Skeletal muscle satellite cell (primary cell): ENCODE measurements around the gene PAM.
A peak's percentile ranks its signal among the peaks of the same experiment; 100 is the strongest.
"Not testable (repeated sequence)": the region's sequence is repeated elsewhere in the genome, so short reads cannot be mapped to it uniquely, and the experiment has no call there.

Source experiments
- H3K27me3 ChIP-seq: 2 replicates; pipeline ENCODE4 v1.7.0; 2013; ENCODE audit warnings: low read length; ENCODE audit not compliant: control insufficient read depth, insufficient read depth
- H3K36me3 ChIP-seq: 2 replicates; pipeline ENCODE4 v1.7.0; 2013; ENCODE audit warnings: mild to moderate bottlenecking, control low read depth, low read length; ENCODE audit not compliant: insufficient read depth
- H3K4me1 ChIP-seq: 2 replicates; pipeline ENCODE4 v1.7.0; 2013; ENCODE audit warnings: low read length; ENCODE audit not compliant: control insufficient read depth, insufficient read depth
- H3K4me2 ChIP-seq: 2 replicates; pipeline ENCODE4 v1.7.0; 2013; ENCODE audit warnings: mild to moderate bottlenecking, low read length
- H3K4me3 ChIP-seq: 2 replicates; pipeline ENCODE4 v1.7.0; 2013; ENCODE audit warnings: low read length
- H3K9ac ChIP-seq: 2 replicates; pipeline ENCODE4 v1.7.0; 2013; ENCODE audit warnings: mild to moderate bottlenecking, low read depth, low read length, moderate library complexity
- H3K9me3 ChIP-seq: replicated peaks from 2 replicates; pipeline ENCODE4 v1.7.0; 2013; ENCODE audit warnings: mild to moderate bottlenecking, control low read depth, low read length

The PAM gene

DNA sequence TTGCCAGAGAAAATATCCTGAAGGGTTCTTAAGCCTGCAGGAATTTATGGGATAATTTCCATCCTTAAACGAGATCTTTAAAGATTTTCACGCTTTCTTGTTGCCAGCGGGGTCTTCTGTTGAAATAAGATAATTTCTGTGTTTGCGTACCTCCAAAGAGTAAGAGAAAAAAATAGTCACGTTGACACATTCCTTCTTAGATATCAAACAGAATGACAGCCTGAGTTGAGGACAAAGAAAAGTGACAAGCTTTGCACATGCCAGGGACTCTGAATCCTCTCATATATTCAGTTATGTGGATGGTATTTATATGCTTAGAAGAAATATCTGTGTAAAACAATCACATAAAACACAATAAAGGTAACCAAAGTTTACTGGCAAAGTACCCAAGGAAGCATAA is 21.6 kb upstream of the PAM start:
- Histone ChIP-seq H3K27me3 (no peaks in the 10 kb centered on the region), H3K36me3 (no peaks in the 10 kb centered on the region), H3K4me2 (no peak overlapping the region), H3K9me3 (no peaks in the 10 kb centered on the region), H3K9ac (no peak overlapping the region), H3K4me1 (no peaks in the 10 kb centered on the region), H3K4me3 (no peak overlapping the region)

DNA sequence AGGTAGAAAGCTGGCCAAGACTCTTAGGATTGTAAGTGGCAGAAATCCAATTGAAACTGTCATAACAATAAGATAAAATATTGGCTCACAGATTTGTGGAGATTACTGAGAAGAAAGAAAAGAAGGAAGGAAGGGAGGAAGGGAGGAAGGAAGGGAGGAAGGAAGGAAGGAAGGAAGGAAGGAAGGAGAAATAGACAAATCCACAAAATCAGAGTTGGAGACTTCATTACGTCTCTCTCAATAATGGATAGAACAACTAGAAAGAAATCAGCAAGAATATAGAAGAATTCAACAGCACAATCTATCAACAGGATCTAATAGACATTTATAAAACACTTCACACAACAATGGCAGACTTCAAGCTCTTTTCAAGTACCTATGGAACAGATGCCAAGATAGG is 17.9 kb upstream of the PAM start:
- no peaks in the 10 kb centered on the region for H3K27me3 ChIP-seq
- no peaks in the 10 kb centered on the region for H3K4me1 ChIP-seq
- no peaks in the 10 kb centered on the region for H3K36me3 ChIP-seq
- H3K9ac ChIP-seq = no peak overlapping the region
- H3K9me3 ChIP-seq = no peaks in the 10 kb centered on the region
- H3K4me2 ChIP-seq = no peak overlapping the region
- H3K4me3 ChIP-seq = no peak overlapping the region

DNA sequence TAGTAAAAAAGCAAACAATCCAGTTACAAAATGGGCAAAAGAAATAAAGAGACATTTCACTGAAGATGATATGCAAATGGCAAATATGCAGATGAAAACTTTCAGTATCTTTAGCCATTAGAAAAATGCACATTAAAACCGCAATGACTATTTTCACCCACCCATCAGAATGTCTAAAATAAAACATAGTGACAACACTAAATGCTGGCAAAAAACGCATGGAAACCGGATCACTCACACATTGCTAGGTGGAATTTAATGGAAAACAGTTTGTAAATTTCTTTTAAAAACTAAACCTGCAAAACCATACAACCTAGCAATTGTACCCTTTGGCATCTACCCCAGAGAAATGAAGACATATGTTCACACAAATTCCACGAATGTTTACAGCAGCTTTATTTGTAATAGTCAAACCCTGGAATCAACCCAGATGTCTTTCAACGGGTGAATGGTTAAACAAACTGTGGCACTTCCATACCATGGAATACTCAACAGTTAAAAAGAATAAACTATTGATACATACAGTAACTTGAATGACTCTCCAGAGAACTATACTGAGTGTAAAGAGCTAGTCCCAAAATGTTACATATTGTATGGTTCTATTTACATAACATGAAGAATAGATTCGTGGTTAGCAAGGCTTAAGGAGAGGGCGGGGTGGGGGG is 17.2 kb upstream of the PAM start:
- no peaks in the 10 kb centered on the region for H3K9me3 ChIP-seq
- no peak overlapping the region for H3K4me3 ChIP-seq
- no peaks in the 10 kb centered on the region for H3K27me3 ChIP-seq
- no peak overlapping the region for H3K9ac ChIP-seq
- H3K4me1 ChIP-seq = no peaks in the 10 kb centered on the region
- no peaks in the 10 kb centered on the region for H3K36me3 ChIP-seq
- no peak overlapping the region for H3K4me2 ChIP-seq

GRCh38 chr5:102740515-102740914 is 14.6 kb upstream of the PAM start:
- no peak overlapping the region for H3K4me3 ChIP-seq
- no peaks in the 10 kb centered on the region for H3K27me3 ChIP-seq
- no peaks in the 10 kb centered on the region for H3K36me3 ChIP-seq
- H3K4me2 ChIP-seq = no peak overlapping the region
- H3K9me3 ChIP-seq = no peaks in the 10 kb centered on the region
- H3K4me1 ChIP-seq = no peaks in the 10 kb centered on the region
- no peak overlapping the region for H3K9ac ChIP-seq

DNA sequence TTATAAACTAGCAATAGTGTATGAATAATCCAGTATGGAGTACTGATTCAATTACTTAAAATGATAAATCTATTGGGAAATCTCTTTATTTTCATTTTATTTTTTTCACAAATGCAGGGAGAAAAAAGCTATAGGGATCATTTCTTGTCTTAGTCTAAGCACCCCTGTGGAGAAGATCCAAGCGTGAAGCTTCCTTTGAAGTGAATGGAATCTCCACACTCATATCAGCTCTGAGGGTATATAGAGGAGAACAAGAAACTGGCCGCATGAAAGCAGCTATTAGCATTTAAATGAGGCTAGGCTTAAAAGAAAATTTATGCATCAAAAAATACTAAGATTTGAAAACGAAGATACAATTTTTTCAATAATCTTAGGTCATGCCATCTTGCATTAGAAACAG is 12.9 kb upstream of the PAM start:
- Histone ChIP-seq H3K4me2 (no peak overlapping the region), H3K36me3 (no peaks in the 10 kb centered on the region), H3K4me3 (no peak overlapping the region), H3K4me1 (no peaks in the 10 kb centered on the region), H3K9me3 (no peaks in the 10 kb centered on the region), H3K27me3 (no peaks in the 10 kb centered on the region), H3K9ac (no peak overlapping the region)

GRCh38 chr5:102743900-102744299 is 11.2 kb upstream of the PAM start:
- no peaks in the 10 kb centered on the region for H3K4me1 ChIP-seq
- H3K36me3 ChIP-seq = no peaks in the 10 kb centered on the region
- H3K9ac ChIP-seq = no peak overlapping the region
- H3K9me3 ChIP-seq = no peaks in the 10 kb centered on the region
- H3K4me3 ChIP-seq = no peak overlapping the region
- no peaks in the 10 kb centered on the region for H3K27me3 ChIP-seq
- H3K4me2 ChIP-seq = no peak overlapping the region

DNA sequence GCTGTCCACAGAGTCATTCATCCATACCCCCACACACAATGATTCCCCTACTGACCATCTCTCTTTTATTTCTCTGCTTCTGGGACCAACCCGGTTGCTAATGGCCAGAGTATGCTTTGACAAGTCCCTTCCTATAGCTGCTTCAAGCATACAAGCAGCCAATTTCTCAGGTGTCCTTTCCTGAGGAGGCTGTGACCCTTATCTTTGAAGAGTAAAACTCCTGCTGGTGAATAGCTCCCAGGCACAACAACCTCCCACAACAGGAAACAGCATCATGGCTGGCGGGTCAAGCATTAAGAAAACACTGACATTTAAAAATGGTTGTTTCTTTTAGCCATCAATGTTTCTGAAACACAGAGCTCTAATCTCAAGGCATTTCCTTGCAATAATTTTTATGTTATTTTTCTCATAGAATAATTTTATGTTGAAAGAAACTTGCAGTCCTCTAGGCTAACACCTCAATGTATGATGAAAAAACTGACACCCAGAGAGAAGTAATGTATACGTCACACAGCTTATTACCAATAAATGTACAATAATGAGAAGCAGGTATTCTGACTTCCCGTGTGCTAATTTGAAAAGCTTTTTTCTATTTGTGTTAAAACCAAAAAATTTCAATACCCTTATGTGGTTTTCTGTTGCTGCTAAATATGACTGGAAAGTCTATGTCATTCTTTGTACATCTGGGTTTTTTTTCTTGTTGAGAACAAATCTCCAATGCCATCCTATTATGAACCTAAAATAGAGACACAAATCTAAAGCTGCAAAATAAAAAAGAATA is 7.5 kb upstream of the PAM start:
- Histone ChIP-seq H3K4me3 (no peak overlapping the region), H3K9ac (no peak overlapping the region), H3K4me2 (no peak overlapping the region), H3K9me3 (no peaks in the 10 kb centered on the region), H3K27me3 (no peaks in the 10 kb centered on the region), H3K36me3 (no peaks in the 10 kb centered on the region), H3K4me1 (no peaks in the 10 kb centered on the region)

DNA sequence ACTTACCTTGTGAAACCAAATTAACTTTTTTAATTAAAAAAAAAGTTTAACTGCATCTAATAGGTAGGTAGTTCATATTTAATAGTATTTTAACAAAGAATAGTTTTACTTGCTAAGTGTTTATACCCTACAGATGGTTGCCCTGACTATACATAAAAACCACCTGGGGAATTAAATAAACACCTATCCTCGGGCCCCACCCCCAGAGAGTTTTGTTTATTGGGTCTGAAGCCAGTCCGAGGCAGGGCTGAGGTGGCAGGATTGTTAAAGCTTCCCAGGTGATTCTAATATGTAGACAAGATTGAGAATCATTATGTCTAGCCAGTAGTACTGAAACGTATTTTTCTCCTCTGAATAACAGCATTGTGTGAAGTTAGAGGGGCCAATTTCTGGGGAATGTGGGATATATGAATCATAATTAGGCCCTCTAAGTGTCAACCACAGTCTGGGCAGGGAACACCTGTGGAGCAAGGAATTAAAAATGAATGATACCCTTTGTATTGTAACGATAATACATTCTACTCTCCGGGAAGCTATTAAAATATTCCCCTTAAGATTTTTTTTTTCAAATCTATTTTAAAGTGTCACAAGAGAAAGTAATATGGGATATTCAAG is 5.6 kb upstream of the PAM start:
- Histone ChIP-seq H3K4me2 (no peak overlapping the region), H3K27me3 (no peaks in the 10 kb centered on the region), H3K36me3 (no peaks in the 10 kb centered on the region), H3K4me3 (no peak overlapping the region), H3K9ac (no peak overlapping the region), H3K9me3 (no peaks in the 10 kb centered on the region), H3K4me1 (peaks cover 4% of the 10 kb centered on the region)

DNA sequence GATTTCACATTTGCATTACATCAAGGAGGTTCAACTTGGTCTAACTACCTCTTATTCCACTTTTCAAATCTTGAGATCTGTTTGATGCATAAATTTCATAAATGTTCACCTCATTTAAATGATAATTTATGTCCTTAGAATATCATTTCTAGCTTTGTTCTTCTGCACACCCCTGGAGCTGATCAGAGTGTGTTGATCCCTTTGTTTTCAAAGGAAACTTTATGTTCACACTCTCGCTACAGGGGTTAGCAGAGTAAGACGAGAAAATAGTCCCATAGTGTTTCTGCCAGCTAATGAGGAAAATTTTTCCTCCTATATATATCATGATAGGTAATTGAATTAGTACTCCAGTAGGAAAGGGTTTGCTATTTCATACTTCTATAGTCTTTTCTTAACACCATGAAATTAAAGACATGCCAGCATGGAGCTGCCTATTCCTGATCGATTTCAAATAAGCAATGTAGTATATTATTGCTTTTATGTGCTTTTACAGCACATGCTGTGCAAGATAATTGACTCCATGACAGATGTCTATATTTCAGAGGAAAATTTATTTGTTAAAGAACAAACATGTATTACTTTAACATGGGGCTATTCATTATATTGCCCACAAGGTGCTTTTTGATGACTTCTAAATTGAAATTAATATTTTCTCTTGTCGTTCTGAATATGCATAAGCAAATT is 4.8 kb upstream of the PAM start:
- Histone ChIP-seq H3K27me3 (no peaks in the 10 kb centered on the region), H3K4me3 (no peak overlapping the region), H3K36me3 (no peaks in the 10 kb centered on the region), H3K4me2 (no peak overlapping the region), H3K9me3 (no peaks in the 10 kb centered on the region), H3K9ac (no peak overlapping the region), H3K4me1 (peaks cover 6% of the 10 kb centered on the region)

DNA sequence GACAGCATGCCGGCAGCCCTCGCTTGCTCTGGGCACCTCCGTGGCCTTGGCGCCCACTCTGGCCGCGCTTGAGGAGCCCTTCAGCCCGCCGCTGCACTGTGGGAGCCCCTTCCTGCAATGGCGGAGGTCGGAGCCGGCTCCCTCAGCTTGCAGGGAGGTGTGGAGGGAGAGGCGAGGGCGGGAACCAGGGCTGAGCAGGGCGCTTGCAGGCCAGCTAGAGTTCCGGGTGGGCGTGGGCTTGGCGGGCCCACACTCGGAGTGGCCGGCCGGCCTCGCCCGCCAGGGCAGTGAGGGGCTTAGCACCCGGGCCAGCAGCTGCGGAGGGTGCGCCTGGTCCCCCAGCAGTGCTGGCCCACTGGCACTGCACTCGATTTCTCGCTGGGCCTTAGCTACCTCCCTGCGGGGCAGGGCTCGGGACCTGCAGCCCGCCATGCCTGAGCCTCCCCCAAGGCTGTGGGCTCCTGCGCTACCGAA is 3.2 kb upstream of the PAM start:
- not testable (repeated sequence) for H3K4me2 ChIP-seq, H3K27me3 ChIP-seq, H3K9ac ChIP-seq, H3K9me3 ChIP-seq, H3K36me3 ChIP-seq, H3K4me3 ChIP-seq
- peaks cover 13% of the 10 kb centered on the region for H3K4me1 ChIP-seq

DNA sequence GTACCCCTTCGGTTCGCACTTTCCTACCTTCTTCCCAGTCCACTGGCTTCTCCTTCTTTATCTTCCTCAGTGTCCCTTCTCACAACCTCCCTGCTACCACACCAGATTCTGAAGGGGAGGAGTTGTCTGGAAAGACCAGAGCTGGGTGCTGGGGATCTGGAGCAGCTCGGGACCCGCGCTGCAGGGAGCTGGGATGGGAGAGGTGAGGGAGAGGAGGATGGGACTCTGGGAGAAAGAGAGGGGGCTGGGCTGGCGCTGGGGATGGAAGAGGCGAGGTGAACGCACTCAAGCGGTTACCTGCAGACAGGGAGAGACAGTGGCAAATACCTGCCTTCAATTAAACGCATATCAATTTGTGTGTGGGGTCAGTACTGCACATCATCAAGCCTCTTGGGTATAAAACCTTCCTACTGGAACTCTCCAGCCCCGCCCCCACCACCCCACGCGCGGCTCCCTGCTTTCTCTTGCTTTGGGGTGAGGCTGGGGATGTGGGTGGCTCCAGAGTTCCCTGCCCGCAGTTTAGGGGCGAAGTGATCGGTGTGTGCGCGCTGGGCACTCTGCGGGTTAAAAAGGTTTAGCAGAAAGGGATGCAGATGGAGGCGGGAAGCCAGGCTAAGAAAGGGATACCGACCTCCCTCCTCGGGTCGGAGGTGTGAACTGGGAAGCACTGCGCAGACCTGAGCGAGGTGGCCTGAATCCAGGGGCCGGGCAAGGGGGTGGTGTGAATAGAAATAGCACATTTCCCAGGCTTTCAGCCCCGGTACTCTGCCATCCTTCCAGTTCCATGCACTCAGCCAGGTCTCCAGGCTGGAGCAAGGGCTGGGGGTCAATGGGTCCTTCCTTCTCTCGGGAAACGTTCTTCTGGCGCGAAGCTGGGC is 977 bp upstream of the PAM start:
- H3K9me3 ChIP-seq = no peaks in the 10 kb centered on the region
- peak overlapping the region; percentile 92 for H3K4me3 ChIP-seq
- no peaks in the 10 kb centered on the region for H3K36me3 ChIP-seq
- H3K27me3 ChIP-seq = no peaks in the 10 kb centered on the region
- peak overlapping the region; percentile 93 for H3K9ac ChIP-seq
- H3K4me2 ChIP-seq = peak overlapping the region; percentile 100
- H3K4me1 ChIP-seq = peaks cover 20% of the 10 kb centered on the region
